B cell (primary cell): Measurements from ENCODE around the gene CC2D2B.

Experiments used
- EZH2 ChIP-seq: IDR thresholded peaks from 2 replicates; pipeline ENCODE4 v1.6.1; 2012; ENCODE audit warnings: borderline replicate concordance, low read depth, mild to moderate bottlenecking, moderate library complexity, low read length; ENCODE audit not compliant: insufficient read depth, poor library complexity, severe bottlenecking
- TF ChIP-seq, protein P1 (sequence below): fragments of 200-600 bp; IDR thresholded peaks from one replicate; pipeline ENCODE4 v1.8.0; 2022; ENCODE audit warnings: antibody characterized with exemption, mild to moderate bottlenecking

DNA sequence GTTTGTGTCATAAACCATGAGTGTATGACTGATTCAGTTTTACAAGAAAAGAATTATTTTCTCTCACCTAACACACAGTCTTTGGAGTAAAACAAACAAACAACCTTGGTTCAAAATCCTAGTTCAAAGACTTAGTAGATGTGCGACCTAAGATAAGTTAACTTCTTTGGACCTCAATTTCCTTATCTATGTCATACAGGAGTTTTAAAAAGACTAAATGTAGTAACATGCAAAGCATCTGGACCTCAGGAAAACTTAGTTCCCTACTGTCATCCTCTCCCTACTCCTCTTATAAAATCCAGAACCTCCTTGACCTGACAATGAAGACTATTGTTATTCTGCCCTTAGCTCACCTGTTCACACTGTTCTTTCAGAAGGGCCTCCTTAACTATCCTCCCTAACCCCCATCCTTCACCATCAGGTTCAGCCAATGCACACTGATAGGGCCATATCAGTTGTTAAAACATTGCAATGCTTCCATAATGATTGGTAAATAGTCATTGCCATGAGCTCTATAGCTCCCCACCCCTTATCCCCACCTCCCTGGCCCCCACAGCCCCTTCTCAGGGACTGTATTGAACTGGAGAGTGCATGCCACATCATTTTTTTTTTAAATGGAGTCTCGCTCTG lies 106.8 kb downstream of the CC2D2B start:
- TF ChIP-seq, protein P1, sequence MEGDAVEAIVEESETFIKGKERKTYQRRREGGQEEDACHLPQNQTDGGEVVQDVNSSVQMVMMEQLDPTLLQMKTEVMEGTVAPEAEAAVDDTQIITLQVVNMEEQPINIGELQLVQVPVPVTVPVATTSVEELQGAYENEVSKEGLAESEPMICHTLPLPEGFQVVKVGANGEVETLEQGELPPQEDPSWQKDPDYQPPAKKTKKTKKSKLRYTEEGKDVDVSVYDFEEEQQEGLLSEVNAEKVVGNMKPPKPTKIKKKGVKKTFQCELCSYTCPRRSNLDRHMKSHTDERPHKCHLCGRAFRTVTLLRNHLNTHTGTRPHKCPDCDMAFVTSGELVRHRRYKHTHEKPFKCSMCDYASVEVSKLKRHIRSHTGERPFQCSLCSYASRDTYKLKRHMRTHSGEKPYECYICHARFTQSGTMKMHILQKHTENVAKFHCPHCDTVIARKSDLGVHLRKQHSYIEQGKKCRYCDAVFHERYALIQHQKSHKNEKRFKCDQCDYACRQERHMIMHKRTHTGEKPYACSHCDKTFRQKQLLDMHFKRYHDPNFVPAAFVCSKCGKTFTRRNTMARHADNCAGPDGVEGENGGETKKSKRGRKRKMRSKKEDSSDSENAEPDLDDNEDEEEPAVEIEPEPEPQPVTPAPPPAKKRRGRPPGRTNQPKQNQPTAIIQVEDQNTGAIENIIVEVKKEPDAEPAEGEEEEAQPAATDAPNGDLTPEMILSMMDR = no peak
- TF ChIP-seq EZH2 = no peak
